ENCODE measurements around the gene INPPL1.

The INPPL1 gene

DNA sequence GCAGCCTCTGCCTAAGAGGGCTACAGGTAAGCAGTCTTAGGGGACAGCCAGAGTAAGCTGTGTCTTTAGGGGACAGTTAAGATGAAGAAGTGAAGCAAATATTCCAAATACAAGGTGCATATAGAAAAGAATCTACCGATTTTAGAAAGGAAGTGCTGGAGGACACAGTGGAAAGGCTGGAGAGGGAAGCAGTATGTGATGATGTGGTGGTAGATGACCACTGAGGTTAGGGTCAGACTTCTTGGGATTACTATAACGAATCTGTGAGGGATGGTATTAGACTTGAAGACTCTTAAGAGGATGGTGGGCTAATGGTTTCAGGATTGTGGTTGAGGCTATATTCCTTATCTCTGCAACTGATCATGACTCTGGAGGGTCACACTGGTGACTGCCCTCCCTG lies 59.4 kb downstream of the INPPL1 start:
- no peaks in the 10 kb centered on the region for H3K36me3 ChIP-seq (replicated peaks)
- H3K27me3 ChIP-seq (replicated peaks): no peaks in the 10 kb centered on the region
- in situ Hi-C loops (cut with HindIII; ENCODE audit: low pct_ligation_motif_present, low sequenced_read_pairs): no loop called here
- TF ChIP-seq, protein P1, sequence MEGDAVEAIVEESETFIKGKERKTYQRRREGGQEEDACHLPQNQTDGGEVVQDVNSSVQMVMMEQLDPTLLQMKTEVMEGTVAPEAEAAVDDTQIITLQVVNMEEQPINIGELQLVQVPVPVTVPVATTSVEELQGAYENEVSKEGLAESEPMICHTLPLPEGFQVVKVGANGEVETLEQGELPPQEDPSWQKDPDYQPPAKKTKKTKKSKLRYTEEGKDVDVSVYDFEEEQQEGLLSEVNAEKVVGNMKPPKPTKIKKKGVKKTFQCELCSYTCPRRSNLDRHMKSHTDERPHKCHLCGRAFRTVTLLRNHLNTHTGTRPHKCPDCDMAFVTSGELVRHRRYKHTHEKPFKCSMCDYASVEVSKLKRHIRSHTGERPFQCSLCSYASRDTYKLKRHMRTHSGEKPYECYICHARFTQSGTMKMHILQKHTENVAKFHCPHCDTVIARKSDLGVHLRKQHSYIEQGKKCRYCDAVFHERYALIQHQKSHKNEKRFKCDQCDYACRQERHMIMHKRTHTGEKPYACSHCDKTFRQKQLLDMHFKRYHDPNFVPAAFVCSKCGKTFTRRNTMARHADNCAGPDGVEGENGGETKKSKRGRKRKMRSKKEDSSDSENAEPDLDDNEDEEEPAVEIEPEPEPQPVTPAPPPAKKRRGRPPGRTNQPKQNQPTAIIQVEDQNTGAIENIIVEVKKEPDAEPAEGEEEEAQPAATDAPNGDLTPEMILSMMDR (IDR thresholded peaks at IDR 0.05; ENCODE audit: low read depth, low read length, missing control alignments): no peak
- H3K4me3 ChIP-seq (ENCODE audit: low read depth, low read length): no peak overlapping the region
- no peak for DNase-seq
- no peak overlapping the region for H3K27ac ChIP-seq

GRCh38 chr11:72287293-72287692 lies 62.7 kb downstream of the INPPL1 start:
- Histone ChIP-seq H3K4me3 (ENCODE audit: low read depth, low read length) (no peak overlapping the region), H3K27me3 (replicated peaks) (no peaks in the 10 kb centered on the region), H3K27ac (no peak overlapping the region), H3K36me3 (replicated peaks) (no peaks in the 10 kb centered on the region)
- in situ Hi-C loops (cut with HindIII; ENCODE audit: low pct_ligation_motif_present, low sequenced_read_pairs): no loop called here
- TF ChIP-seq, protein P1 (IDR thresholded peaks at IDR 0.05; ENCODE audit: low read depth, low read length, missing control alignments): no peak
- DNase-seq: no peak
